NCI-H2107 (cell line): ENCODE data around the gene ARFIP1.
"Not testable (repeated sequence)": the region's sequence is repeated elsewhere in the genome, so short reads cannot be mapped to it uniquely, and the experiment has no call there.

ENCODE experiments used
- DNase-seq: peaks from one replicate; lab custom pipeline; 2025; lab: John Stamatoyannopoulos, UW

The ARFIP1 gene

GRCh38 chr4:152785639-152786615 is 6.2 kb downstream of the ARFIP1 start:
- no peak for DNase-seq

- no peak for DNase-seq
Measured at GRCh38 chr4:152786627-152787026, 6.9 kb downstream of the ARFIP1 start.

DNA sequence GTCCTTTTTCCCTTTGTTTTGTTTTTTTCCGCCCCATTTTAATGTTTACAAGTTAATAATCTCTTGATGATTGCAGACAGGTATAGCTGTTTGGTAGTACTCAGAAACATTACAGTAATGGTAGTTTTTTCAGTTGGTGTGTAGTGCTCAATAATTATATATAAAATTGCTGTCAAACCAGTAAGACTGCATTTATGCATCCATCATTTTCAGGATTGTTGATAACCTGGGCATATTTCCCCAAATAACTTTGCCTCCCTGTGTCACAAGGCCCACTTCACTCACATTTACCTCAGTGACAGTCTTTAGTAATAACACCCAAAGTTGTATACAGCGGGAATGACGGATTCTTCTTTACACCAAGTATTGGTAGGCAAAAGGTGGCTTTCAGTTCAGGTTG is 16.1 kb downstream of the ARFIP1 start:
- DNase-seq, result no peak

DNA sequence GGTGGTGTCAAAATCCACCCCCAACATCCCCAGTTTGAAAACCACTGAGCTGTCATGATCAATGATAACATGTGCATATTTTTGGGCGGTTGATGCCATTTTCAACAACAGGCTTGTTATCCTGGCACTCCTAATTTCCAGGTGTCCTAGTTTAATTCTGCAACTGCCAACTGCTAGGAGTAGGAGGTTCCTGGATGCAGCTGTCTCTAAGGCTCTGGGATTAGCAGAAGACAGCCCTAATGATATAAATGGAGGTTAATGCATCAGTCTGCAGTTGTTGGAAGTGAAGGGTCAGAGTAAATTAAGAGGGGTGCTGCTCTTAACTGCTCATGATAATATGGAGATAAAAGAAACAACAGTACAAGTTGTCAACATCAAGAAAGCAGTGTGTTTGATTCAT is 23.8 kb downstream of the ARFIP1 start:
- DNase-seq, result no peak

GRCh38 chr4:152805071-152805650 is 25.4 kb downstream of the ARFIP1 start:
- no peak for DNase-seq

DNA sequence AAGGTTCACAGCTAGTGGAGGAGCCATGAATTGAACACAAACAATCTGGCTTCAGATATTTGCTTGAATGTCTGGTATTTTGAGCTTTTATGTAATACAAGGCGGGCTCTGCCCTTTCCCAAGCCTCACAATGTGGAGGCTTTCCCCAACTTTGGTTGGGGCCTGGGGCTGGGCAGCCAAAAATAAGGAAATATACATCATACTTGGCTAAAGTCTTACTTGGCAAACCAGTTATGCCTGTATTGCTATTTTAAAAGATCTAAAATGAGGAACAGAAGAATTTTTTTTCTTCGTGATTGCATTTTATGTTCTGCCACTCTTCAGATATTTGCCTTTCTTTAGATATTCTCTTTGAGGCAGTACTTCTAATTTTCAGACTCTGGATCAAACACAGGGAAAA is 26.1 kb downstream of the ARFIP1 start:
- DNase-seq, result no peak

DNA sequence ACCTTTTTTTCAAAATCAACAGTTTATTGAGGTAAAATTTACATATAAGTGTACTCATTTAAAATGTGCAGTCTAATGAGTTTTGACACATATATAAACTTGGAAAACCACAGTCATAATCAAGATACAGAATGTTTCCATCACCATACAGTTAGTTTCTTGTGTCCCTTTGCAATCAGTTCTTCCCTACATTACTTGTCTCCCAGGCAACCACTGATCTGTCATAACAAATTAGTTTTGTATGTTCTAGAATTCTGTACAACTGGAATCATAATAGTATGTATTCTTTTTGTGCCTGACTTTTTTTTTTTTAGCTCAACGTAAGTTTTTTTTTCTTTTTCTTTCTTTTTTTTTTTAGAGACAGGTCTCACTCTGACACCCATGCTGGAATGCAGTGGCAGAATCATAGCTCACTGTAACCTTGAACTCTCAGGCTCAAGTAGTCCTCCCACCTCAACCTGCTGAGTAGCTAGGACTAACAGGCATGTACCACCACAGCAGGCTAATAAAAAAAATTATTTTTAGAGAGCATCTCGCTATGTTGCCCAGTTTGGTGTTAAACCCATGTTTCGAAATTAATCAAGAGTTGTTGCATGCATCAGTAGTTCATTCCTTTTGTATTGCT is 26.9 kb downstream of the ARFIP1 start:
- no peak for DNase-seq

DNA sequence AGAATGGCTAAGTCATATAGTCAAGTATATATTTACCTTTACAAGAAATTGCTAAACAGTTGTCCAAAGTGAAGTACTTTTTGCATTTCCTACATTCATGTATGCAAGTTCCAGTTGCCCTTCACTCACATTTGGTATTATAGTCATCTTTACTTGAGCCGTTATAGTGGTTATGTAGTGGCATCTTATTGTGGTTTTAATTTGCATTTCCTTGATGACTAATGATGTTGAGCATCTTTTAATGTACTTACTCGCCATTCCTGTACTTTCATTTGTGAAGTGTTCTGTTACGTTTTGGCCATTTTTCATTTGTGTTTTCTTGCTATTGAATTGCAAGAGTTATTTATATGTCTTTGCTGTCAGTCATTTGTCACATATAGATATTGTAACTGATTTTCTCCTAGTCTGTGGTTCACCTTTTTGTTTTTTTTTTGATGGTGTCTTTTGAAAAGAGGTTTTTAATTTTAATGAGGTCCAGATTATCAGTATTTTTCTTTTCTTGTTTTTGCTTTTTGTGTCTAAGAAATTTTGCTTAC is 27.6 kb downstream of the ARFIP1 start:
- DNase-seq, result no peak

- DNase-seq, result no peak
Measured at GRCh38 chr4:152808670-152809069, 28.9 kb downstream of the ARFIP1 start.

DNA sequence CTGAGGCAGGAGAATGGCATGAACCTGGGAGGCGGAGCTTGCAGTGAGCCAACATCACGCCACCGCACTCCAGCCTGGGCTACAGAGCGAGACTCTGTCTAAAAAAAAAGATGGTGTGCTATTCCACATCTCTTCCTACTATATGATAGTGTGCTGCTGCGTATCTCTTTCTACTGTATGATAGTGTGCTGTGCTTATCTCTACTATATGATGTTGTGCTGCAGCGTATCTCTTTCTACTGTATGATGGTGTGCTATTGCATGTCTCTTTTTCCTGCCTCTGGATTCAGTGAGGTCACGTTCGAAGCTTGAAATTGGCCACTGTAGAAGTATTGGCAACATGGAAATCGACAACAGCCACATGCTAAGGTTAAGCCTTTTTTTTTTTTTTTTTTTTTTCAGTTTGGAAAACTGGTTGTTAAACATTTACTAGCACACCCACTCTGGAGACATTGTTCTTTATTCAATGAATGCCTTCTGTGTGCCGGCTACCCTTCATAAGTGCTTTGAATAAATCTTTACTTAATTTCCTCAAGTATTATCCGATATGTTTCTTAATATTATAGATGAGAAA is 31.0 kb downstream of the ARFIP1 start:
- DNase-seq, result no peak

- no peak for DNase-seq
Measured at GRCh38 chr4:152815078-152815477, 35.3 kb downstream of the ARFIP1 start.

GRCh38 chr4:152817331-152817730 is 37.6 kb downstream of the ARFIP1 start:
- DNase-seq, result no peak

DNA sequence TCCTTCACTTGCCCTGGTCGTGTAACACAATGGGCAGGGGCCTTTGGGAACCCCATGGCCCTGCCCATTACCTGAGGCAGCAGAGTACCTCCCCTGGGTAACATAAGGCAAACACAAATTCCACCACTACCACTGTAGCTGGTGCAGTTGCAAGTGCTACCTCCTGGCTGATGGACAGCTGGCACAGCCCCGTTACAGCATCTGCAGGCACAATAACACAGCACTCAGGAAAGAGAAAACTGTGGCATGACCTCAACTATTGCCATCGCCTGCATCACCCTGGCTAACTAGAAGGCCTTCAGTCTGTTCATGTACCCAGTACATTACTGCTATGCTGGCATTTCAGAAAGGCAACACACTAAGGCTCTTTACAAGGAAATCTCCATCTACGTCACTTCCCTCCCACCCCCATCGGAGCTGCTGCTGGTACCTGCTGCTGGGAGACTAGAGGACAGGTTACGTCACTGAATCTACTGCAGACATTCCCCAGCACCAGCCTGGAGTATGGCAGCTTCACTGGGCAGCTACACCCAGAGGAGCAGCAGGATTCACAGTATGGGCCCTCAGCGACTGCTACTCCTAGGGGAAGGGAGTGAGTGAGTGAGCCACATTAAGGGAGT is 39.4 kb downstream of the ARFIP1 start:
- DNase-seq, result no peak

DNA sequence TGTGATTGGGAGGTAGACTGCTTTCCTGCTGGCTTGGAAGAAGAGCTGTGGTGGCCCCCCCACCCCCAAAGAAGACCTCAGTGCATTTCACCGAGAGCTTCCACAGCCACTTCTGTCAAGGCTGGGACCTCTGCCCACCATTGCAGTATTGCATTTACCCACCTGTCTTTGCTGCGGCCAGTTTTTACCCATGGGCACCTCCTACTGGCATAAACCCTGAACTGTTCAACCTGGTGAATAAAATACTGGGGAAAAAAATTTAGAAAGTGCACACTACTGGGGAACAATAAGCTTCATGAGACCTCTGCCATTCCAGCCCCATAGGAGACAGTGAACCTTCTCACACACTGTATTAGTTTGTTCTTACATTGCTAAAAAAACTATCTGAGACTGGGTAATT is 40.3 kb downstream of the ARFIP1 start:
- DNase-seq, result no peak

GRCh38 chr4:152822323-152822722 is 42.6 kb downstream of the ARFIP1 start:
- DNase-seq, result no peak

DNA sequence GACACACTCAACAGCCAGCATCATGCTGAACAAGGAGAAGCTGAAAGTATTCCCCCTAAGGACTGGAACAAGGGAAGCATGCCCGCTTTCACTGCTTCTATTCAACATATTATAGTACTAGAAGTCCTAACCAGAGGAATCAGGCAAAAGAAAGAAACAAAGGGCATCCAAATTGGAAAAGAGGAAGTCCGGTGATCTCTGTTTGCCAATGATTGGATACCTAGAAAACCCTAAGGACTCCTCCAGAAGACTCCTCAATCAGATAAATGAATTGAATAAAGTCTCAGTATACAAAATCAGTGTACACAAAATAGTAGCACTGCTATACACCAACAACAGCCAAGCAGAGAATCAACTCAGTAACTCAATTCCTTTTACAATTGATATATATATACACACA is 44.8 kb downstream of the ARFIP1 start:
- DNase-seq, result no peak

DNA sequence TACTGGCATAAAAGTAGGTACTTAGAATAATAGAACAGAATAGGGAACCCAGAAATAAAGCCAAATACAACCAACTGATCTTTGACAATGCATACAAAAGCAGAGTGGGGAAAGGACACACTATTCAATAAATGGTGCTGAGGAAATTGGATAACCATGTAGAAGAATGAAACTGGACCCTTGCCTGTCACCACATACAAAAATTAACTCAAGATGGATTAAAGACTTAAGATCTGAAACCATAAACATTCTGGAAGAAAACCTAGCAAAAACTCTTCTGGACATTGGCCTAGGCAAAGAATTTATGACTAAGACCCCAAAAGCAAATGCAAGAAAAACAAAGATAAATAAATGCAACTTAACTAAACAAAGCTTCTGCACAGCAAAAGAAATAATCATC is 45.6 kb downstream of the ARFIP1 start:
- no peak for DNase-seq

- no peak for DNase-seq
Measured at GRCh38 chr4:152828122-152828521, 48.4 kb downstream of the ARFIP1 start.

- no peak for DNase-seq
Measured at GRCh38 chr4:152831416-152831815, 51.7 kb downstream of the ARFIP1 start.

DNA sequence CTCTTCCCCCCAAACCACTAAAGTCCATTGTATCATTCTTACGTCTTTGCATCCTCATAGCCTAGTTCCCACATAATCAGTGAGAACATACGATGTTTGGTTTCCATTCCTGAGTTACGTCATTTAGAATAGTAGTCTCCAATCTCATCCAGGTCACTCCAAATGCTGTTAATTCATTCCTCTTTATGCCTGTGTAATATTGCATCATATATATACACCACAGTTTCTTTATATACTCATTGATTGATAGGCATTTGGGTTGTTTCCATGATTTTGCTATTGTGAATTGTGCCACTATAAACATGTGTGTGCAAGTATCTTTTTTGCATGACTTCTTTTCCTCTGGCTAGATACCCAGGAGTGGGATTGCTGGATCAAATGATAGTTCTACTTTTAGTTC is 57.2 kb downstream of the ARFIP1 start:
- DNase-seq, result no peak

DNA sequence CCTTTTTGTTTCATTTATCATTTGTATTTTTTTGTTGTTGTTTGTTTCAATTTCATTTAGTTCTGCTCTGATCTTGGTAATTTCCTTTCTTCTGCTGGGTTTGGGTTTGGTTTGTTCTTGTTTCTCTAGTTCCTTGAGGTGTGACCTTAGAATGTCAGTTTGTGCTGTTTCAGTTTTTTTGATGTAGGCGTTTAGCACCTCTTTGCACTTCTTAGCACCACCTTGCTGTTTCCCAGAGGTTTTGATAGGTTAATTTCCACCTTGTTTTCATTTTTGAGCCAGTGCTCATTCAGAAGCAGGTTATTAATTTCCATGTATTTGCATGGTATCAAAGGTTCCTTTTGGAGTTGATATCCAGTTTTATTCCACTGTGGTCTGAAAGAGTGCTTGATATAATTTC is 60.0 kb downstream of the ARFIP1 start:
- not testable (repeated sequence) for DNase-seq

DNA sequence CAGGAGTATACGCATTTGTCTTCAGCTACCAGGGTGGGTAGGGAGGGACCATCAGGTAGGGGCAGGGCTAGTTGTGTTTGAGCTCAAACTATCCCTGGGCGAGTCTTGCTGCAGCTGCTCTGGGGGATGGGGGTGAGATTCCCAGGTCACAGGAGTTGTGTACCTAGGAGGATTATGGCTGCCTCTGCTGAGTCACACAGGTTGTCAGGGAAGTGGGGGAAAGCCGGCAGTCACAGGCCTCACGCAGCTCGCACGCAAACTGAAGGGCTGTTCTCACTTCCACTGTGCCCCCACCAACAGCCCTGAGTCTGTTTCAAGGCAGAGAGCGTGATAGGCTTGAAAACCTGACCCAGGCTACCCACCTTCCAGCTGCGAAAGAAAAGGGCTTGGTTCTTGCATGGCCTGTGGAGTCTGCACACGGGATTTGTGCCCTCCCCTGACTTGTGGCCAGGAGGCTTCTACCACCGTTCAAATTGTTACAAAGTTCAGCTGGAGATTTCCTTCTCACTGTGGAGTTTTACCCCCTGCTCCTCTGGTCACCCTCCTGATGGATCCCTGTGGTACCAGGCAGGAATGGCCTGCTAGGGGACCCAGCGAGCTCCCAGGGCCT is 63.8 kb downstream of the ARFIP1 start:
- DNase-seq, result no peak
